ENCODE measurements around the gene ANKRD13A. TPM values are rescaled to one million over a fixed set of nuclear protein-coding genes. Genes with fewer than 3 reads are reported as not detected.
A peak's percentile ranks its signal among the peaks of the same experiment; 100 is the strongest.

The ANKRD13A gene
- 10 to 100 TPM; 64.7 to 65.2 TPM for total RNA-seq

- peak; percentile 69 to 74 for ATAC-seq
- H3K36me3 Mint-ChIP-seq, result peaks cover 10 to 18% of the 10 kb centered on the region in 2 donors
- peak within 1 kb of the TSS; percentile 96 to 99 for H3K27ac Mint-ChIP-seq
- no peaks in the 10 kb centered on the region for H3K9me3 Mint-ChIP-seq
- DNase-seq (ENCODE audit: low spot score in 2 of 2), result peak; percentile 81 to 91
Measured at GRCh38 chr12:109998904-109999648, at the start of gene ANKRD13A. TSS of gene ANKRD13A (plus strand) at chr12:109999430. CDS start at chr12:109999689, 259 bp downstream.

GRCh38 chr12:109950625-109951024 lies 48.6 kb upstream of the ANKRD13A start:
- ATAC-seq (no peak), DNase-seq (ENCODE audit: low spot score in 2 of 2) (no peak)
- Mint-ChIP-seq H3K27ac (peak overlapping the region in 1 of 2 donors; percentile 29), H3K36me3 (peaks cover 21 to 40% of the 10 kb centered on the region in 2 donors), H3K9me3 (no peaks in the 10 kb centered on the region)

GRCh38 chr12:109951136-109951535 lies 48.1 kb upstream of the ANKRD13A start:
- H3K9me3 Mint-ChIP-seq, result no peaks in the 10 kb centered on the region
- ATAC-seq (no peak), DNase-seq (ENCODE audit: low spot score in 2 of 2) (no peak)
- peaks cover 21 to 40% of the 10 kb centered on the region in 2 donors for H3K36me3 Mint-ChIP-seq
- peak overlapping the region in 1 of 2 donors; percentile 47 for H3K27ac Mint-ChIP-seq

- H3K27ac Mint-ChIP-seq, result peak overlapping the region; percentile 47 to 81
- H3K9me3 Mint-ChIP-seq, result no peaks in the 10 kb centered on the region
- peaks cover 18 to 36% of the 10 kb centered on the region in 2 donors for H3K36me3 Mint-ChIP-seq
- ATAC-seq (no peak), DNase-seq (ENCODE audit: low spot score in 2 of 2) (no peak)
Measured at GRCh38 chr12:109951751-109952150, 47.5 kb upstream of the ANKRD13A start.

GRCh38 chr12:109952160-109952858 lies 46.9 kb upstream of the ANKRD13A start:
- Mint-ChIP-seq H3K9me3 (no peaks in the 10 kb centered on the region), H3K27ac (peak overlapping the region; percentile 47 to 81), H3K36me3 (peaks cover 12 to 31% of the 10 kb centered on the region in 2 donors)
- DNase-seq (ENCODE audit: low spot score in 2 of 2), result no peak
- ATAC-seq, result peak; percentile 58 to 66

GRCh38 chr12:109952873-109953272 lies 46.4 kb upstream of the ANKRD13A start:
- ATAC-seq, result no peak
- H3K27ac Mint-ChIP-seq, result peak overlapping the region; percentile 47 to 84
- H3K9me3 Mint-ChIP-seq, result no peaks in the 10 kb centered on the region
- no peak for DNase-seq (ENCODE audit: low spot score in 2 of 2)
- peaks cover 10 to 27% of the 10 kb centered on the region in 2 donors for H3K36me3 Mint-ChIP-seq

GRCh38 chr12:109953656-109954055 lies 45.6 kb upstream of the ANKRD13A start:
- H3K36me3 Mint-ChIP-seq, result peaks cover 10 to 25% of the 10 kb centered on the region in 2 donors

GRCh38 chr12:109958374-109958773 lies 40.9 kb upstream of the ANKRD13A start:
- H3K27ac Mint-ChIP-seq, result no peak overlapping the region
- no peak for DNase-seq (ENCODE audit: low spot score in 2 of 2)
- no peaks in the 10 kb centered on the region for H3K9me3 Mint-ChIP-seq
- H3K36me3 Mint-ChIP-seq, result peaks cover 0 to 14% of the 10 kb centered on the region in 2 donors
- no peak for ATAC-seq

More at GRCh38 chr12:109953656-109954055, 45.6 kb upstream of the ANKRD13A start:
- peak overlapping the region; percentile 47 to 84 for H3K27ac Mint-ChIP-seq
- no peaks in the 10 kb centered on the region for H3K9me3 Mint-ChIP-seq
- no peak for ATAC-seq
- DNase-seq (ENCODE audit: low spot score in 2 of 2), result no peak

- Mint-ChIP-seq H3K36me3 (peaks cover 0 to 14% of the 10 kb centered on the region in 2 donors), H3K9me3 (no peaks in the 10 kb centered on the region), H3K27ac (no peak overlapping the region)
- DNase-seq (ENCODE audit: low spot score in 2 of 2), result no peak
- ATAC-seq, result no peak
Measured at GRCh38 chr12:109959411-109960093, 39.7 kb upstream of the ANKRD13A start.

- Mint-ChIP-seq H3K27ac (no peak overlapping the region), H3K36me3 (peaks cover 0 to 19% of the 10 kb centered on the region in 2 donors), H3K9me3 (no peaks in the 10 kb centered on the region)
- DNase-seq (ENCODE audit: low spot score in 2 of 2) (no peak), ATAC-seq (no peak)
Measured at GRCh38 chr12:109961201-109961600, 38.0 kb upstream of the ANKRD13A start.

GRCh38 chr12:109961612-109962011 lies 37.6 kb upstream of the ANKRD13A start:
- Mint-ChIP-seq H3K27ac (no peak overlapping the region), H3K36me3 (peaks cover 0 to 23% of the 10 kb centered on the region in 2 donors), H3K9me3 (no peaks in the 10 kb centered on the region)
- ATAC-seq (no peak), DNase-seq (ENCODE audit: low spot score in 2 of 2) (no peak)

- Mint-ChIP-seq H3K36me3 (peaks cover 0 to 25% of the 10 kb centered on the region in 2 donors), H3K9me3 (no peaks in the 10 kb centered on the region), H3K27ac (no peak overlapping the region)
- DNase-seq (ENCODE audit: low spot score in 2 of 2) (no peak), ATAC-seq (peak in 1 of 2 donors; percentile 24)
Measured at GRCh38 chr12:109962398-109962797, 36.8 kb upstream of the ANKRD13A start.

GRCh38 chr12:109963330-109963729 lies 35.9 kb upstream of the ANKRD13A start:
- H3K27ac Mint-ChIP-seq, result no peak overlapping the region
- ATAC-seq (no peak), DNase-seq (ENCODE audit: low spot score in 2 of 2) (no peak)
- H3K36me3 Mint-ChIP-seq, result peaks cover 0 to 27% of the 10 kb centered on the region in 2 donors
- no peaks in the 10 kb centered on the region for H3K9me3 Mint-ChIP-seq

- Mint-ChIP-seq H3K36me3 (peaks cover 0 to 22% of the 10 kb centered on the region in 2 donors), H3K9me3 (no peaks in the 10 kb centered on the region), H3K27ac (peak overlapping the region in 1 of 2 donors; percentile 75)
- DNase-seq (ENCODE audit: low spot score in 2 of 2) (no peak), ATAC-seq (no peak)
Measured at GRCh38 chr12:109963743-109964429, 35.3 kb upstream of the ANKRD13A start.

- H3K27ac Mint-ChIP-seq, result no peak overlapping the region
- no peaks in the 10 kb centered on the region for H3K9me3 Mint-ChIP-seq
- DNase-seq (ENCODE audit: low spot score in 2 of 2) (no peak), ATAC-seq (no peak)
- H3K36me3 Mint-ChIP-seq, result peaks cover 0 to 28% of the 10 kb centered on the region in 2 donors
Measured at GRCh38 chr12:109966546-109966945, 32.7 kb upstream of the ANKRD13A start.

- H3K36me3 Mint-ChIP-seq, result peaks cover 4 to 34% of the 10 kb centered on the region in 2 donors
- DNase-seq (ENCODE audit: low spot score in 2 of 2) (no peak), ATAC-seq (peak; percentile 36 to 47)
- no peaks in the 10 kb centered on the region for H3K9me3 Mint-ChIP-seq
- peak overlapping the region in 1 of 2 donors; percentile 56 for H3K27ac Mint-ChIP-seq
Measured at GRCh38 chr12:109967383-109968031, 31.7 kb upstream of the ANKRD13A start.

Measured in activated naive CD4-positive, alpha-beta T cell treated with anti-CD3 and anti-CD28 coated beads, Interleukin-2, amount 50 U/mL, for 72 hours (primary cell).